HCT116 (cell line): ENCODE data around the gene DHRS7B. TPM values are rescaled to one million over a fixed set of nuclear protein-coding genes. Genes with fewer than 3 reads are reported as not detected.

Experiments used
- ATAC-seq: fragments of 200-7000 bp; cut with Tn5 transposase; 2 replicates; pipeline ENCODE4 v1.9.1; 2020; ENCODE audit warnings: mild to moderate bottlenecking, moderate library complexity
- BruUV-seq: library from RNA; stranded (reverse); fragments of 400-500 nt; replicated peaks from 2 replicates; lab custom pipeline; 2021; lab: Mats Ljungman, UMichigan
- CTCF ChIA-PET: fragments of 300-600 bp; sonication (Branson Sonifier 250); formaldehyde crosslinking; loops from one replicate; lab custom pipeline; 2021; ENCODE audit warnings: antibody characterized with exemption; lab: Charles Lee
- POLR2A ChIA-PET: fragments of 300-600, 350-600 bp; sonication (Branson Sonifier 250); formaldehyde crosslinking; loops from one replicate; lab custom pipeline; 2021; ENCODE audit warnings: antibody characterized with exemption; lab: Charles Lee
- RAD21 ChIA-PET, 2 experiments: fragments of 300-600 bp; sonication (Branson Sonifier 250); formaldehyde crosslinking; loops; one replicate each; lab custom pipeline; 2023; ENCODE audit warnings: low total read pairs in 2 of 2; ENCODE audit not compliant: uncharacterized antibody in 2 of 2, unreplicated experiment in 2 of 2, low non-redundant PET in 1 of 2; lab: Charles Lee
- DNase-seq: peaks from one replicate; pipeline ENCODE4 v3.0.0-alpha.2; 2010; ENCODE audit warnings: low read depth, low spot score
- H2AFZ ChIP-seq: fragments of 200-600 bp; shearing (Covaris generic), sonication (generic); 2 replicates; pipeline ENCODE4 v1.6.1; 2017; ENCODE audit warnings: low read depth, mixed run types, mixed read lengths, antibody characterized with exemption, low read length; ENCODE audit not compliant: poor library complexity, severe bottlenecking
- H3K27ac ChIP-seq: 2 replicates; pipeline ENCODE4 v1.5.1; 2012; ENCODE audit warnings: low read depth, low read length
- H3K27me3 ChIP-seq: fragments of 200-600 bp; sonication (generic); 2 replicates; pipeline ENCODE4 v1.6.1; 2016; ENCODE audit warnings: mixed run types, low read length, mixed read lengths; ENCODE audit not compliant: insufficient read depth
- H3K36me3 ChIP-seq, 2 experiments: fragments of 200-500 bp in 1 of 2; fragments of 200-600 bp in 1 of 2; sonication (Bioruptor generic) in 1 of 2; sonication (generic) in 1 of 2; 2 replicates each; pipeline versions ENCODE4 v1.5.1 to v1.6.1; 2014 to 2016; ENCODE audit warnings: low read length in 2 of 2, inconsistent platforms in 1 of 2, mixed read lengths in 1 of 2, mixed run types in 1 of 2; ENCODE audit not compliant: insufficient read depth in 2 of 2, control insufficient read depth in 1 of 2
- H3K4me1 ChIP-seq, 2 experiments: fragments of 200-600 bp in 1 of 2; sonication (generic) in 1 of 2; 2 replicates each; pipeline versions ENCODE4 v1.5.1 to v1.6.1; 2012 to 2017; ENCODE audit warnings: low read length in 2 of 2, inconsistent platforms in 1 of 2, mild to moderate bottlenecking in 1 of 2, mixed read lengths in 1 of 2, mixed run types in 1 of 2, moderate library complexity in 1 of 2; ENCODE audit not compliant: insufficient read depth in 2 of 2, control insufficient read depth in 1 of 2
- H3K4me2 ChIP-seq: fragments of 200-600 bp; sonication (generic); 2 replicates; pipeline ENCODE4 v1.6.1; 2017; ENCODE audit warnings: mixed run types, low read length, mixed read lengths
- H3K4me3 ChIP-seq, 2 experiments: fragments of 200-600 bp in 1 of 2; sonication (generic) in 1 of 2; replicated peaks in 1 of 2; 2 replicates each; pipeline ENCODE4 v1.5.1; 2011 to 2016; ENCODE audit warnings: low read length in 2 of 2, control low read depth in 1 of 2, low read depth in 1 of 2, mild to moderate bottlenecking in 1 of 2, mixed read lengths in 1 of 2, mixed run types in 1 of 2
- H3K79me2 ChIP-seq: fragments of 200-600 bp; sonication (generic); 2 replicates; pipeline ENCODE4 v1.6.1; 2017; ENCODE audit warnings: mild to moderate bottlenecking, mixed run types, low read length, moderate library complexity, mixed read lengths; ENCODE audit not compliant: insufficient read depth
- H3K9ac ChIP-seq: fragments of 200-600 bp; sonication (generic); 2 replicates; pipeline ENCODE4 v1.6.1; 2016; ENCODE audit warnings: low read length, mixed read lengths
- H3K9me2 ChIP-seq: fragments of 200-600 bp; sonication (generic), shearing (Covaris generic); 2 replicates; pipeline ENCODE4 v1.6.1; 2017; ENCODE audit warnings: mixed run types, mild to moderate bottlenecking, moderate library complexity; ENCODE audit not compliant: insufficient read depth
- H3K9me3 ChIP-seq, 2 experiments: fragments of 200-500 bp in 1 of 2; fragments of 200-600 bp in 1 of 2; sonication (Bioruptor generic) in 1 of 2; sonication (generic) in 1 of 2; 2 replicates each; pipeline ENCODE4 v1.6.1; 2014 to 2017; ENCODE audit warnings: low read length in 2 of 2, mixed read lengths in 2 of 2, inconsistent platforms in 1 of 2, low read depth in 1 of 2, mild to moderate bottlenecking in 1 of 2, mixed run types in 1 of 2, moderate library complexity in 1 of 2; ENCODE audit not compliant: control insufficient read depth in 1 of 2, insufficient read depth in 1 of 2
- H4K20me1 ChIP-seq: fragments of 200-600 bp; sonication (generic), shearing (Covaris generic); 2 replicates; pipeline ENCODE4 v1.6.1; 2017; ENCODE audit warnings: mixed run types, mild to moderate bottlenecking, moderate library complexity; ENCODE audit not compliant: insufficient read depth
- CEBPB ChIP-seq: IDR thresholded peaks from 2 replicates; pipeline ENCODE4 v1.6.1; 2012; ENCODE audit warnings: low read depth
- ELF1 ChIP-seq: IDR thresholded peaks from 2 replicates; pipeline ENCODE4 v1.6.1; 2012; ENCODE audit warnings: low read depth, borderline replicate concordance
- EZH2phosphoT487 ChIP-seq: fragments of 200-600 bp; IDR thresholded peaks from 2 replicates; pipeline ENCODE4 v1.6.1; 2018; ENCODE audit warnings: antibody characterized with exemption, borderline replicate concordance
- FOSL1 ChIP-seq: IDR thresholded peaks from 2 replicates; pipeline ENCODE4 v1.6.1; 2012; ENCODE audit warnings: low read depth
- MAX ChIP-seq: IDR thresholded peaks from 2 replicates; pipeline ENCODE4 v1.6.1; 2012
- POLR2A ChIP-seq: IDR thresholded peaks from 2 replicates; pipeline ENCODE4 v1.7.0; 2011; ENCODE audit warnings: borderline replicate concordance; ENCODE audit not compliant: insufficient read depth, insufficient read length; ENCODE audit errors: extremely low read depth
- POLR2AphosphoS5 ChIP-seq: IDR thresholded peaks from 2 replicates; pipeline ENCODE4 v1.6.1; 2011; ENCODE audit warnings: mild to moderate bottlenecking, low read depth, low read length, moderate library complexity
- SIN3A ChIP-seq: IDR thresholded peaks from 2 replicates; pipeline ENCODE4 v1.6.1; 2012; ENCODE audit warnings: low read depth
- ZFX ChIP-seq: fragments of 450-650 bp; IDR thresholded peaks from 2 replicates; pipeline ENCODE4 v1.6.1; 2017
- ZNF274 ChIP-seq: fragments of 200-500 bp; sonication (Bioruptor generic); IDR thresholded peaks from 2 replicates; pipeline ENCODE4 v1.6.1; 2014; ENCODE audit warnings: mild to moderate bottlenecking, low read depth, low read length, inconsistent platforms
- intact Hi-C: fragments of 100-400 bp; cut with micrococcal nuclease; formaldehyde crosslinking; loops from 2 replicates; pipeline ENCODE4 v1.10.0; 2022
- total RNA-seq: library from RNA; stranded (reverse); gene quantifications from one replicate; pipeline ENCODE4 v1.2.1, GENCODE V29; 2021; ENCODE audit not compliant: unreplicated experiment
- TF ChIP-seq, protein P1 (sequence below): IDR thresholded peaks from 2 replicates; pipeline ENCODE4 v1.6.1; 2012
- TF ChIP-seq, protein P2 (sequence below), 3 experiments: fragments of 200-600 bp in 1 of 3; sonication (generic) in 1 of 3; IDR thresholded peaks in 2 of 3; conservative IDR thresholded peaks in 1 of 3; 2 replicates each; pipeline ENCODE4 v1.5.1; 2012 to 2017; ENCODE audit warnings: low read depth in 2 of 3, low read length in 2 of 3, antibody characterized with exemption in 1 of 3, borderline replicate concordance in 1 of 3, control low read depth in 1 of 3, mild to moderate bottlenecking in 1 of 3, mixed read lengths in 1 of 3, mixed run types in 1 of 3, moderate library complexity in 1 of 3; ENCODE audit not compliant: insufficient read depth in 1 of 3

The DHRS7B gene
- total RNA-seq, 1 experiment from 2014 or later, result 19.6 TPM

- Histone ChIP-seq H3K27ac (no peak overlapping the region), H3K9me3 (no peaks in the 10 kb centered on the region), H3K9ac (no peak overlapping the region), H3K4me1 (no peaks in the 10 kb centered on the region)
- TF ChIP-seq POLR2A (no peak), EZH2phosphoT487 (no peak), MAX (no peak), POLR2AphosphoS5 (no peak), SIN3A (no peak), CEBPB (no peak), FOSL1 (no peak), ZNF274 (no peak)
- TF ChIP-seq, protein P1, sequence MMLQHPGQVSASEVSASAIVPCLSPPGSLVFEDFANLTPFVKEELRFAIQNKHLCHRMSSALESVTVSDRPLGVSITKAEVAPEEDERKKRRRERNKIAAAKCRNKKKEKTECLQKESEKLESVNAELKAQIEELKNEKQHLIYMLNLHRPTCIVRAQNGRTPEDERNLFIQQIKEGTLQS, result no peak
- TF ChIP-seq, all 23 proteins: peak for 0
- ATAC-seq (no peak), DNase-seq (no peak)
- ChIA-PET RAD21 (no interaction called here), POLR2A (no interaction called here), CTCF (no interaction called here)
- BruUV-seq, result no TSS peak
- no peaks in the 10 kb centered on the region for H3K79me2 ChIP-seq
- H3K4me2 ChIP-seq, result no peak overlapping the region
- no peak overlapping the region for H3K4me3 ChIP-seq
- H3K36me3 ChIP-seq, result no peaks in the 10 kb centered on the region
- no peak overlapping the region for H2AFZ ChIP-seq
- H4K20me1 ChIP-seq, result no peaks in the 10 kb centered on the region
- no peaks in the 10 kb centered on the region for H3K27me3 ChIP-seq
- intact Hi-C loops, result no loop called here
- H3K9me2 ChIP-seq, result no peaks in the 10 kb centered on the region
Observed at GRCh38 chr17:21174713-21175112, 47.9 kb downstream of the DHRS7B start.

DNA sequence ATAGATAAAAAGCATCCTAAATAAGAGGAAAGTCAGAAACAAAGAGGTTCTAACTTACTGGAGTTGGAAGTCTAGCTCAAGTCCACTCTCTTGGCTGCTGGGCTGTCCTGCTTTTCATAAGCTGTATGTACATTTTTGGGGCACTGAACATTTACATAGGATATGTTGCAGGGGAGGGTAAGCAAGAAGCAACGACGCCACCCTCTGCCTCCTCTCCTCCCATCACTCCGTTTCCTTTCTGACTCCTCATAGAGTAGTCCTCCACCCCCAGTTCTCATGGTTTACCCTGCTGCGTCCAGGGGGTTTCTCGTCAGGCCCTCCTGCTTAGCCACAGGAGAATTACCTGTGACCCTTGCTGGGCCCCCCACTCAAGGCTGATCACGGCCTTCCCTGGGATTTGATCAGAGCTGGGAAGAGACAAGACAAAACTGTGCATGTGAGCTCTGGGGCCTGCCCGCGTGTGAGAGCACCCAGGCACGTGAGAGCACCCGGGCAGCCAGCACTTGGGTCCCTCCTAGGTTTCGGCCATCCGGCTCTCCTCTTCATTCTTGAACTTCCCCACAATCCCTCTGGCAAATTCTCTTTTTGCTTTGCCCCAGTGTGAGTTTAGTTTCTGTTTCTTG lies 50.1 kb downstream of the DHRS7B start:
- Histone ChIP-seq H3K4me2 (no peak overlapping the region), H3K9ac (no peak overlapping the region), H3K4me1 (no peaks in the 10 kb centered on the region), H4K20me1 (no peaks in the 10 kb centered on the region), H3K4me3 (no peak overlapping the region), H3K27ac (no peak overlapping the region), H2AFZ (no peak overlapping the region), H3K36me3 (no peaks in the 10 kb centered on the region), H3K9me3 (no peaks in the 10 kb centered on the region), H3K9me2 (no peaks in the 10 kb centered on the region), H3K27me3 (no peaks in the 10 kb centered on the region), H3K79me2 (no peaks in the 10 kb centered on the region)
- no TSS peak for BruUV-seq
- DNase-seq (no peak), ATAC-seq (no peak)
- intact Hi-C loops, result no loop called here
- ChIA-PET POLR2A (no interaction called here), CTCF (no interaction called here), RAD21 (no interaction called here)
- TF ChIP-seq FOSL1 (no peak), ELF1 (no peak), POLR2A (no peak), ZNF274 (no peak), ZFX (no peak), MAX (no peak), EZH2phosphoT487 (no peak)
- TF ChIP-seq, protein P2, sequence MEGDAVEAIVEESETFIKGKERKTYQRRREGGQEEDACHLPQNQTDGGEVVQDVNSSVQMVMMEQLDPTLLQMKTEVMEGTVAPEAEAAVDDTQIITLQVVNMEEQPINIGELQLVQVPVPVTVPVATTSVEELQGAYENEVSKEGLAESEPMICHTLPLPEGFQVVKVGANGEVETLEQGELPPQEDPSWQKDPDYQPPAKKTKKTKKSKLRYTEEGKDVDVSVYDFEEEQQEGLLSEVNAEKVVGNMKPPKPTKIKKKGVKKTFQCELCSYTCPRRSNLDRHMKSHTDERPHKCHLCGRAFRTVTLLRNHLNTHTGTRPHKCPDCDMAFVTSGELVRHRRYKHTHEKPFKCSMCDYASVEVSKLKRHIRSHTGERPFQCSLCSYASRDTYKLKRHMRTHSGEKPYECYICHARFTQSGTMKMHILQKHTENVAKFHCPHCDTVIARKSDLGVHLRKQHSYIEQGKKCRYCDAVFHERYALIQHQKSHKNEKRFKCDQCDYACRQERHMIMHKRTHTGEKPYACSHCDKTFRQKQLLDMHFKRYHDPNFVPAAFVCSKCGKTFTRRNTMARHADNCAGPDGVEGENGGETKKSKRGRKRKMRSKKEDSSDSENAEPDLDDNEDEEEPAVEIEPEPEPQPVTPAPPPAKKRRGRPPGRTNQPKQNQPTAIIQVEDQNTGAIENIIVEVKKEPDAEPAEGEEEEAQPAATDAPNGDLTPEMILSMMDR (IDR thresholded peaks at IDR 0.05 in 2 of 3, conservative IDR thresholded peaks at IDR 0.05 in 1 of 3; ENCODE audit: borderline replicate concordance in 1 of 3, insufficient read depth in 1 of 3, low read depth in 2 of 3, low read length in 2 of 3), result no peak
- TF ChIP-seq, protein P1, result no peak
